Stimulated activated naive CD8-positive, alpha-beta T cell treated with anti-CD3 and anti-CD28 coated beads, Interleukin-15, amount 100 ng/mL, for 72 hours (primary cell): ENCODE measurements around the gene ZBP1.

Experiments
- ATAC-seq: fragments of 150-1000 bp; cut with Tn5 transposase; 2 replicates; pipeline ENCODE4 v1.10.0; 2021; ENCODE audit warnings: mild to moderate bottlenecking, moderate library complexity
- DNase-seq, 2 donors: peaks; one replicate each; pipeline ENCODE4 v3.0.0; 2021 to 2022
- H3K27ac Mint-ChIP-seq, 2 donors: one replicate each; pipeline ENCODE4 v1.8.0; 2022; ENCODE audit warnings: mild to moderate bottlenecking in 2 of 2, mixed read lengths in 2 of 2, moderate library complexity in 2 of 2
- H3K27me3 Mint-ChIP-seq: one replicate; pipeline ENCODE4 v1.8.0; 2022; ENCODE audit warnings: mixed read lengths
- H3K4me1 Mint-ChIP-seq: one replicate; pipeline ENCODE4 v1.8.0; 2022; ENCODE audit warnings: mild to moderate bottlenecking, mixed read lengths
- H3K4me3 Mint-ChIP-seq, 2 donors: one replicate each; pipeline ENCODE4 v1.8.0; 2022; ENCODE audit warnings: mild to moderate bottlenecking in 2 of 2, mixed read lengths in 2 of 2, moderate library complexity in 1 of 2
- H3K9me3 Mint-ChIP-seq, 2 donors: one replicate each; pipeline ENCODE4 v1.8.0; 2022; ENCODE audit warnings: mixed read lengths in 2 of 2

The ZBP1 gene

DNA sequence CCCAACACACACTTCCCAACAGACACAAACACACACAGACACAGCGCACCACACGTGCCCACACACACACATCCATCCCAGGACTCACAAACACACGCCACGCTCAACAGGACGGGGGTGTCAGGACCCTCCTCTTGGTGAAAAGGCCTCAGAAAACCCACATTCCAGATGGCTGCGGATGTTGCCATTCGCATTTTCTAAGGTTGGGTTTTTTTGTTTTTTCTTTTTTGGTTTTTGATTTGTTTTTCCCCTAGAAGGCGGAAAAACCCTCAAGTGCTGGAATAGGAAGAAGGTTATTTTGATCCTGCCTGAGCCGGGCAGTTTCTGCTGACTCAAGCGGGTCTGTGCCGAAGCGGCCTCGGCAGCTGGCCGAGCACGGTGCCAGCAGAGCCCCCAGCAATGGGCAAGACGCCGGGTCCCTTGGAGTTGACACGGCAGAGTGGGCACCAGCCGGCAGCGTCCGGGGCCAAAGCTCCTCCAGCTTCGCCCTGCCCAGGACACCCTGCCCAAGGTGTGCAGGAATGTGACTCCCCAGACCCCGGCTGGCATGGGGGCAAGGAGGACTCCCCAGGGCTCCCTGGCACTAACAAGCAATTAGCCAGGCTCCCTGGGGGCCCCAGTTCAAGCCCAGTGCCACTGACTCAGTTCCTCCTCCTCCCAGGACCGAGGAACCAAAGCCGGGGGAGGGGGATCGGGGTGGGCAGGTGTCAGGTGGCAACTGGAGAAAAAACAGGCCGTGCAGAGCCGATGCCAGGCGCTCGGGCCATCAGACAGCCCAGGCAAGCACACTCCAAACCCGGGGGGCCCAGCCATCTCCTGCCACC is 40.9 kb upstream of the ZBP1 start:
- H3K27ac Mint-ChIP-seq, result no peak overlapping the region
- DNase-seq (no peak), ATAC-seq (no peak)
- no peak overlapping the region for H3K4me3 Mint-ChIP-seq
- H3K27me3 Mint-ChIP-seq, result no peaks in the 10 kb centered on the region
- H3K4me1 Mint-ChIP-seq, result peaks cover 34% of the 10 kb centered on the region
- H3K9me3 Mint-ChIP-seq, result peaks cover 0 to 6% of the 10 kb centered on the region in 2 donors

DNA sequence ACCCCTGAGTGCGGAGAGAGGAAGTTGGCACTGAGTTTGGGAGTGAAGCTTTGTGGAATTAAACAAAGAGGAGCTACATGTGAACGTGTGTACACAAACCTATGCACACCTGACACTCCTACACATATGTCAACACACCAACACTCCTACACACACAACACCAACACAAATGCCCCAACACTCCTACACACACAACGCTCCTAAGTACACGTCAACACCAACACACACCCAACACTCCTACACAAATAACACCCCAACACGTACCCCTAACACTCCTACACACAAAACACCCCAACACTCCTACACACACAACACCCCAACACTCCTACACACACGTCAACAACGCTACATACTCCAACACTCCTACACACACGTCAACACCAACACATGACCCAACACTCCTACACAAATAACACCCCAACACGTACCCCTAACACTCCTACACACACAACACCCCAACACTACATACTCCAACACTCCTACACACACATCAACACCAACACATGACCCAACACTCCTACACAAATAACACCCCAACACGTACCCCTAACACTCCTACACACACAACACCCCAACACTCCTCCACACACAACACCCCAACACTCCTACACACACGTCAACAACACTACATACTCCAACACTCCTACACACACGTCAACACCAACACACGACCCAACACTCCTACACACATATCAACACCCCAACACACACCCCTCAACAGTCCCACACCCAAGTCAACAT is 40.1 kb upstream of the ZBP1 start:
- H3K4me3 Mint-ChIP-seq, result no peak overlapping the region
- H3K27me3 Mint-ChIP-seq, result no peaks in the 10 kb centered on the region
- no peak overlapping the region for H3K27ac Mint-ChIP-seq
- H3K4me1 Mint-ChIP-seq, result peaks cover 35% of the 10 kb centered on the region
- DNase-seq (no peak), ATAC-seq (no peak)
- peaks cover 0 to 6% of the 10 kb centered on the region in 2 donors for H3K9me3 Mint-ChIP-seq

DNA sequence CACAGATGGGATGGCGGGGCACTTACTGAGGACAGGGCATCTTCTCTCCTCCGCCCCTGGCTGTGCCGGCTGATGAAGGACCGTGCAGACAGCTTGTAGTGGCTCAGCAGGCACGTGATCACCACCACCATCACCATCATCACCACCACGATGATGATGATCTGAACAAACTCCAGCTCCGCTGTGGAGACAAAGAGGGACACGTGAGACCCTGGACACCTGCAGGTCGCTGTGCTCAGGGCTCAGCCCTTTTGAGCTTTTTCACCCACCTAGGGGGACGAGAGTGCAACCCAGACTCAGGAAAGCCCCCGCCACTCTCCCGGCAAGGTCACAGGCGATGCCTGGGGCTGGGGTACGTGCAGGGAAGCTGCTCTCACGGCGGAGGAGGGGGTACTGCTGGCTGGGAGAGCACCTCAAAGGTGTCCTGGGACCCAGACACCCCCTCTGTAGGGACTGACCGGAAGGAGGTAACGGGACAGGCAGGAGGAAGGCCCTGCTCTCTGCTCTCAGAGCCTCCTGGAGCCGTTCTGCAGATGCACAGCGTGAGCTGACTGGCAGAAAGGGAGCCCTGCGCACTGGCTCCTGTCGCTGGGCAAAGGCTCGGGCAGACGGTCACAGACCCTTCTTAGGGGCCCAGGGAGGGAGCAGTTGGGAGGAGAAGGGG is 39.4 kb upstream of the ZBP1 start:
- Mint-ChIP-seq H3K27ac (no peak overlapping the region), H3K4me1 (peaks cover 42% of the 10 kb centered on the region), H3K9me3 (peaks cover 0 to 6% of the 10 kb centered on the region in 2 donors), H3K4me3 (peak overlapping the region in 1 of 2 donors; percentile 47), H3K27me3 (no peaks in the 10 kb centered on the region)
- DNase-seq (no peak), ATAC-seq (no peak)

DNA sequence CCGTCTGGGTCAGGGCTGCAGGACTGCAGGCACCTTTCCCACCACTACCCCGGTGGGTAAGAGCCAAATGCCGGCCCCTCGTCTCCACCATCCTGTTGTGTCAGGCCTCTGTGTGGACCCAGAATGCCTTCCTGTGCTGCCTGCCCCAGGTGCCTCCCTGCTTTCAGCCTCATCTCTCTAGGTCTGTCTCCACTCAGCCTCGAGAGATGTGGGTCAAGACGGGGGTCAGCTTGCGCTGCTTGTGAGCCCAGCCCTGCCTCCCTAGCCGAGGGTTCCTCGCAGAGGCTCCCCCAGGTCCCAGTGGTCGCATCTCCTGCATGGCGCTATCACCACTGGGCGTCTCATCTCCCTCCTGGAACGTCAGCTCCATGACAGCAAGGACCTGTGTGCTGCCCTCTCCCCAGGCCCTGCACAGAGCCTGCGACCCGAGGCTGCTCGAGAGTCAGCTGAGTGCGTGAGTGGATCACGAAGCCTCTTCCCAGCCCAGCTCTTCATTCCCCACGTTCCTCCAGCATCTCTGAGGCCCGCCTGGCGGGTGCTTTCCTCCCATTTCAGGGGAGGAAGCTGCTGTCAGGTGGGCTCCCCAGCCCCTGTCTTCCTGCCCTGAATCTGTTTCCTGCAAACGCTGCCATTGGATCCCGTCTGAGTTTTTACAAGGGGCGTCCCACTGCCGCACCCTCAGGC is 38.7 kb upstream of the ZBP1 start:
- Mint-ChIP-seq H3K27me3 (no peaks in the 10 kb centered on the region), H3K27ac (no peak overlapping the region), H3K4me3 (peak overlapping the region in 1 of 2 donors; percentile 47), H3K4me1 (peaks cover 48% of the 10 kb centered on the region), H3K9me3 (peaks cover 0 to 6% of the 10 kb centered on the region in 2 donors)
- ATAC-seq (no peak), DNase-seq (no peak)

DNA sequence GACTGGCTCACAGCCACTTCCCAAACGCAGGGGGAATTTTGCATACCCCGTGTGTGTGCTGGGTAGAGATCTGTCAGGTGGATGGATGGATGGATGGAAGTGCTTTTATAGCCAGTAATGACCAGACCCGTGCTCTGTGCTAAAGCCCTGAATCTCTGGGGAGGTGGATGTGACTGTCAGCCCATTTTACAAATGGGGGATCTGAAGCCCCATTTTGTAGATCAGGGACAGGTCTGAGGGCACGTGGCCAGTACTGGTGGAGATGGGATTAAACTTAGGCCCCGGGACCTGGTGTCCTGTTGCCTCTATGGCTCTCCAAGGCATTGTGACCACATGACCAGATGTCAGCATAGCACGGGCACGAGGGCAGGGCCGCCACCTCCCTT is 38.2 kb upstream of the ZBP1 start:
- peak overlapping the region; percentile 66 to 70 for H3K4me3 Mint-ChIP-seq

DNA sequence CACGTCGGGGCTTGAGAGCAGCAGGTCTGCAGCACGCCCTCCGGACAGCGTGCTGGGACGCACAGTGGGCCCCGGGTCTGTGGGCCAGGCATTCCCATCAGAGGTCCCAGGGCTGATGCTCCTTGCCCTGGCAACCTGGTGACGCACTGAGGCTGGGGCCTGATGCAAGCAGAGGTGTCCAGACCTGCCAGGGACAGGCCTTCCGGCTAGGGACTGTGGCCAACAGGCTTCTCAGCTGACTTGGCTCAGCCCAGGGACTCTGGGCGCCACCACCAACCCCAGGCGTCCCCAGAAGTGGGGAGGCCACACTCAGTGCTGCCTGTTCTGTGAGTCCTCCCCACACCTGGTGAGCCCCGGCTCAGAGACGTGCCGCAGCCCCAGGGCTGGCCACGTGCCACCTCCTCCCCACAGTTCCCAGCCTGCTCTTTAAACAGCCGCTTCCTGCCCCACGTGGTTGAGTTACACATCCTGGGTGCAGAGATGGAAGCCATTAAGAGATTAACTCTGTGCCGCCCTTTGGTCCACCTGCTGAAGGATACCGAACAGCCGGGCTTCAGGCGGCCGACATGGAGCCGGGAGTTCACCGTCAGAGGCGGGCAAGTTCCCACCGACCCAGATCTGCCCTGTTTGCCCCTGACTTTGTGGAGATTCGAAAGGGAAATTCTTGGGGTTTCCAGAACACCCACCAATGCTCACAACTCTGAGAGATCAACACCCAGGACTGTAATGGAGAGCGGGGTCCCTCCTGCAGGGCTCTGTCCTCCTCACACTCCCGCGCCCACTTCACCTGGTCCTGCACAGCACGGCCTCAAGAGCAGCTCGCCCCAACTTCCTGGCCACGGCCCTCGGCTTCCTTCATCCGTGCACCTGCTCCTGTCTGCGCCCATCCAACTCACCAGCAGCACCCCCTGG is 37.6 kb upstream of the ZBP1 start:
- ATAC-seq (peak; percentile 85), DNase-seq (peak; percentile 39 to 59)
- Mint-ChIP-seq H3K4me1 (peaks cover 48% of the 10 kb centered on the region), H3K9me3 (peaks cover 0 to 6% of the 10 kb centered on the region in 2 donors), H3K4me3 (peak overlapping the region; percentile 66 to 70), H3K27ac (peak overlapping the region; percentile 90 to 93), H3K27me3 (no peaks in the 10 kb centered on the region)

More for the DNA sequence above, 38.2 kb upstream of the ZBP1 start:
- Mint-ChIP-seq H3K27ac (peak overlapping the region in 1 of 2 donors; percentile 93), H3K27me3 (no peaks in the 10 kb centered on the region), H3K9me3 (peaks cover 0 to 6% of the 10 kb centered on the region in 2 donors), H3K4me1 (peaks cover 48% of the 10 kb centered on the region)
- DNase-seq, result no peak
- no peak for ATAC-seq

DNA sequence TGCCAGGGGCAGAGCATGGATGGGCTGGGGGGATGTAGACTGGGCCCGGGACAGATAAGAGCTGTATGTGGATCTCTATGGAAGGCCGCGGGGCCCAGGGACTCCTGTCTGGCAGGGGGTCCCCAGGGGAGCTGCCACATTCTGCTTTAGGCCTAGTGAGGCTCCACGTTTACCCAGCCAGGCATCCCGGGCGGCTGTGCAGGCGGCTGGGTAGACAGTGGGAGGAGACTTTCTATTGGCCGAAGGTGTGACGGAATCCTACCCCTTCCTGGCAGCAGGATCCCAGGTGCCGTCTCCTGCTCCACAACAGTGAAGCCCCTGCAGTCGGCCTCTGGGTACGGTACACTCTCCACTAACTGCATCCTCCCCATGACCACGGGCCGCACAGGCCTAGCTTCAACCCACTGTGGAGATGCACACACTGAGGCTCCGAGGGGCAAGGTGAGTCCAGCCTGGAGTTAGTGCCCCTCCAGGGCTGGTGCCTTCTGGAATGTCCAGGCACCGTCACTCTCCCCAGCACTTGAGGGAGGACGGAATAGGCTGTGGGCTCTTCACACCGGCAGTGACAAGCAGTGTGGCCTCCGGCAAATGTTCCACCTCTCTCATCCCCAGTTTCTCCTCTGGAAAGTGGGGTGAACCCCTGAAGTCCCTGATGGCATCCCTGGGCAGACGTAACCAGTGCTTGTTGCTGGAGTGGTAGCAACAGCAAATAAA is 36.8 kb upstream of the ZBP1 start:
- peaks cover 0 to 6% of the 10 kb centered on the region in 2 donors for H3K9me3 Mint-ChIP-seq
- DNase-seq, result no peak
- no peaks in the 10 kb centered on the region for H3K27me3 Mint-ChIP-seq
- no peak for ATAC-seq
- H3K4me3 Mint-ChIP-seq, result no peak overlapping the region
- H3K27ac Mint-ChIP-seq, result no peak overlapping the region
- peaks cover 48% of the 10 kb centered on the region for H3K4me1 Mint-ChIP-seq

DNA sequence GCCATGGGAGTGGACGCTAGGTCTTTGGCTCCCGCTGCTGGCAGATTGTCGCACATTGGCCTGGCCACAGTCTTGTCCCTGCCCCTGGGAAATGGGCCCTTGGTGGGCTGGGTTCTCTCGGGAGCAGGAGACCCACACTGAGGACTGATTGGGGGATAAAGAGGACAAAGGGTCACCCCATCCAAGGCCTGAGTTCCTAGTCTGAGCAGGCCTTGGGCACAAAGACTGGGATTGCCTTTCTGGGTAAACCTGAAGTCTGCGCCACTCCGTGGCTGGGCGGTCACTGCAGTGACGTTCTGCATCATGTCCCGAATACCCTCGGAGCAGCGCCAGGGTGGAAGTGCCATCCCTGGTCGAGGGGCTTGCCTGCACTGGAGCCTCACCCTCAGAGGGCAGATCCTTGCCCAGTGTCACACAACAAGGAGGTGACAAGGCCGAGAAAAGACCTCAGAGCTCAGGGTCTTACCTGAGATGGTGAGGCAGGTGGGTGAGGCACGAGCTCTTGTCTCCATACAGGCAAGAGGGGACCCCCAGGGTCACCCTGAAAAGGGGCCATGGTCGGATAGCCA is 36.1 kb upstream of the ZBP1 start:
- Mint-ChIP-seq H3K9me3 (peaks cover 0 to 6% of the 10 kb centered on the region in 2 donors), H3K4me3 (no peak overlapping the region), H3K27me3 (no peaks in the 10 kb centered on the region), H3K4me1 (peaks cover 48% of the 10 kb centered on the region), H3K27ac (no peak overlapping the region)
- no peak for ATAC-seq
- DNase-seq, result no peak

DNA sequence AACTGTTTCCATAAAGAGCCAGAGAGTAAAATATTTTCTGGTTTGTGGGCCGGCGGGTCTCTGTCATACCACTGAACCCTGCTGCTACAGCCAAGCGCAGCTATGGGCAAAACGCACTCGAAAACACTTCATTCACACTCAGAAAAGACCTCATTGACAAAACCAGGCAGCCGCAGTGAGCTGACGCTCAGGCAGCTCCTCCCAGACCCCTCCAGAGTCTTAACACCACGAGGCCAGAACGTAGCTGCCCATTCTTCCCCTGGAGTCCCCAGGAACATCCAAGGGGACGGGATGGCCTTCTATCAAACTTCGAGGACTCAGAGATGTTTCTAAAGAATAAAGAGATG is 35.6 kb upstream of the ZBP1 start:
- Mint-ChIP-seq H3K9me3 (peaks cover 0 to 5% of the 10 kb centered on the region in 2 donors), H3K4me3 (no peak overlapping the region), H3K27ac (no peak overlapping the region), H3K27me3 (no peaks in the 10 kb centered on the region), H3K4me1 (peaks cover 48% of the 10 kb centered on the region)
- no peak for ATAC-seq
- no peak for DNase-seq

DNA sequence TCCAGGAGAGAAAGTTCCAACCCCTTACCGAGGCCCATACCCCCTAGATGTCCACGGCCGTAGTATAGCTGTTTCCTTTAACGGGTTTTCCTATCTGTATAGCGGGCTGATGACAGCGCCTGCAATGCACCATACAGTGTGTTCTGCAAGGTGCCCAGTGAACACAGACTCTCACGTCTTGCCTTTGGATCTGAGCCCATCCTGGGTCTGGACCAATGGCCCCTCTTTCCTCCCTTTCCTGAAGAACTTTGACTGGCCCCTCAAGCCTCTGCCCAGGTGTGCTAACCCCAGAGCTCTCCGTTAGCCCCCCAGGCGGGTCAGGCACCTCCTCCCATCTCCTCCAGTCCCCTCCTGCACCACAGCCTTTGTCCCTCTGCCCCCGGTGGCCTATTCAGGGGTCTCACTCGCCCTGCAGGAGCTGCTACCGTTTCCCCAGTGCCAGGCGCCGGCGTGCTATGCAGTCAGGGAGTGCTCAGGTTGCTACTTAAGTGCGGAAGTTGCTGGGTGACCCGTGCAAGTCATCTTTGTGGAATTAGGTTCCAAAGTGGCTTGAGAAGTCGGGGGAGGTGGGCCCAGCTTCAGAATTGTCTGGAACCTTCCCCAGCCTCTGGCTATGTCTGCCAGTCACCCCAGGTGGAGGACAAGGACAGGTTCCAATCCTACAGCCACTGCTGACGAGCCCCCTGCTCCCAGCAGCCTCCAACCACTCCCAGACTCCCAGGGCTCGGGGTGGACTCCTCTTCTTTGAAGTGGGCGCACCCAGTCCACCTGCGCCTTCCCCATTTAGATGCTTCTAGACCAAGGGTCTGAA is 35.0 kb upstream of the ZBP1 start:
- Mint-ChIP-seq H3K27me3 (no peaks in the 10 kb centered on the region), H3K9me3 (no peaks in the 10 kb centered on the region), H3K4me3 (no peak overlapping the region), H3K4me1 (peaks cover 48% of the 10 kb centered on the region), H3K27ac (no peak overlapping the region)
- no peak for DNase-seq
- ATAC-seq, result no peak

DNA sequence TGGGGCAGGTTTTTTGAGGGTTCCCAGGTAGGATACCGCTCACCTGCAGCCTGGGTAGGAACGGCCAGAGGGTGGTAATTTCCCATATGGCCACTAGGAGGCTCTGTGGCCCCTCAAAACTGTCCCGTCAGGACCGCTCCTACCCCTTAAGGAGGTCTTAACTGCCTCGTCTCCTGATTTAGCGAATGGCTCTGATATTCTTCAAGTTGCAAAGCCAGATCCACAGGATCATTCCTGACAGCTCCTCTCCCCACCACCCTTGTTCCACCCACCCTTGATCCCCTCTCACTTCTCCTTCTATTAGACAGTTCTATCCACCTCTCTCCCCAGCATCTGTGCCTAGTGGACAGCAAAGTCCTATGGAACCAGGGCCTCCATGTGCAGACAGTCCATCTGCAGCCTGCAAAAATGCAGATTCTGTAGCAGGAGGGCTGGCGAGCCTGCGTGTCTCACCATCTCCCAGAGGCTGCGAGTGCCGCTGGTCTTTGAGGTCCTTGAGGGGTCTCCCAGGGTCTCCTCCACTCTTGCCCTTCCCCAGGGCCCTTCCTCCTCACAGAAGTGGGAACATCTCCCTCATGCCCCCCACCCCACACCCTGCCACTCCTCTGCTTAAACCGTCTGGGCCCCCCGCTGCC is 34.3 kb upstream of the ZBP1 start:
- Mint-ChIP-seq H3K4me3 (no peak overlapping the region), H3K9me3 (no peaks in the 10 kb centered on the region), H3K27ac (peak overlapping the region; percentile 50 to 86), H3K27me3 (no peaks in the 10 kb centered on the region), H3K4me1 (peaks cover 44% of the 10 kb centered on the region)
- ATAC-seq, result peak; percentile 67
- DNase-seq, result peak; percentile 57 to 61

DNA sequence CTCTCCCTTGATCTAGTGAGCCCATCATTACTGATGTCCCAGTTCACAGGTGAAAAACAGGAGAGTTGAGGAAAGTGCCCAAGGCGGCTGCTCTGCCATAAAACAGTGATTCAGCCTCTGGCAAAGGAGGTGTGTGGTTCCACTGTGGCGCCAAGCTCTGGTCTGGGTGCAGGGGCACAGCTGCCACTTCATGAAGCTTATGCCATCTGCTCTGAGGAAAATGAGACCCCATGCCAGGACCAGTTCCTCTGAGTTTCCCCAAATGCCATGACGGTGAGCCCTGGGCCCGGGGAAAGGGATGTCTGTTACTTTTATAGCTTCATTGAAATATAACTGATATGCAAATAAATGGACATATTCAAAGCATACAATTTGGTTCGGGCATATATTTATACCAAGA is 33.7 kb upstream of the ZBP1 start:
- H3K4me3 Mint-ChIP-seq, result no peak overlapping the region
- no peaks in the 10 kb centered on the region for H3K27me3 Mint-ChIP-seq
- ATAC-seq (no peak), DNase-seq (no peak)
- H3K4me1 Mint-ChIP-seq, result peaks cover 38% of the 10 kb centered on the region
- no peak overlapping the region for H3K27ac Mint-ChIP-seq
- H3K9me3 Mint-ChIP-seq, result no peaks in the 10 kb centered on the region

DNA sequence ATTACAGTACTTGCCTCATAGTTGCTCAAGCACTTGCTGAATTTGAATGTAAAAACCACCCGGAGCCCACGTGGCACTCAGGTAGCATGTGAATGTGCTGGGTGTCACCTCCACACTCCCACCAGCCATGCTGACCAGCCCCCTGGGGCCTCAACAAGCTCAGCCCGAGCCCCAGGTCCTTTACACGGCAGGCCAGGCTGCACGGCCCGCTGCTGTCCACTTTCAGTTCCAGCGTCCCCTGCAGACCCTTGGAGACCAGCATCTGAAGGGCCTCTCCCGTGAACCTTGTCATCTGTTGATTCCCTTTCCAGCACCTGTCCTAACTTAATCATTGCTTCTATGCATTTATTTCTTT is 33.3 kb upstream of the ZBP1 start:
- Mint-ChIP-seq H3K9me3 (no peaks in the 10 kb centered on the region), H3K27ac (no peak overlapping the region), H3K4me3 (no peak overlapping the region), H3K27me3 (no peaks in the 10 kb centered on the region), H3K4me1 (peaks cover 34% of the 10 kb centered on the region)
- DNase-seq, result no peak
- no peak for ATAC-seq
